Sigmoid colon (tissue), 7 donors: ENCODE results near the gene SLC16A12. TPM values are rescaled to one million over a fixed set of nuclear protein-coding genes. Genes with fewer than 3 reads are reported as not detected.
A peak's percentile ranks its signal among the peaks of the same experiment; 100 is the strongest.

ENCODE experiments used
- DNase-seq: peaks from one replicate; pipeline ENCODE4 v3.0.0-alpha.2; 2019
- H3K27ac ChIP-seq, 4 donors: fragments of 200-600 bp; sonication (generic); one replicate each; pipeline ENCODE4 v1.5.1; 2016 to 2019; ENCODE audit warnings: mild to moderate bottlenecking in 1 of 4
- H3K27me3 ChIP-seq, 3 donors: fragments of 200-600 bp; sonication (generic); one replicate each; pipeline ENCODE4 v1.5.1; 2019; ENCODE audit warnings: mild to moderate bottlenecking in 1 of 3
- H3K36me3 ChIP-seq, 4 donors: fragments of 200-600 bp; sonication (generic); one replicate each; pipeline ENCODE4 v1.5.1; 2016 to 2019
- H3K4me1 ChIP-seq, 4 donors: fragments of 200-600 bp; sonication (generic); one replicate each; pipeline ENCODE4 v1.5.1; 2017 to 2019
- H3K4me3 ChIP-seq, 4 donors: fragments of 200-600 bp; sonication (generic); one replicate each; pipeline ENCODE4 v1.5.1; 2017 to 2019; ENCODE audit warnings: mild to moderate bottlenecking in 2 of 4, moderate library complexity in 1 of 4
- H3K9me3 ChIP-seq, 4 donors: fragments of 200-600 bp in 3 of 4; sonication (generic) in 3 of 4; one replicate each; pipeline versions ENCODE4 v1.5.1 to v1.6.1; 2013 to 2019
- EP300 ChIP-seq, 4 donors: sonication (generic); formaldehyde crosslinking; IDR thresholded peaks; one replicate each; pipeline ENCODE4 v1.6.1; 2017; ENCODE audit warnings: antibody characterized with exemption in 4 of 4
- POLR2A ChIP-seq, 2 donors: fragments of 450-650 bp; IDR thresholded peaks; one replicate each; pipeline ENCODE4 v1.6.1; 2016; ENCODE audit warnings: antibody characterized with exemption in 2 of 2, mild to moderate bottlenecking in 2 of 2, moderate library complexity in 2 of 2
- POLR2AphosphoS5 ChIP-seq, 4 donors: sonication (generic); formaldehyde crosslinking; IDR thresholded peaks; one replicate each; pipeline ENCODE4 v1.6.1; 2017; ENCODE audit warnings: antibody characterized with exemption in 4 of 4
- WGBS, 2 donors: extraction: QIAGEN DNeasy Blood & Tissue Kit; methylation state at CpG; one replicate each; pipeline ENCODE4 v1.1.7; 2013; 5-methylcytosine and 5-hydroxymethylcytosine counted together
- intact Hi-C: fragments of 100-400 bp; cut with DNase I; formaldehyde crosslinking; loops from one replicate; pipeline ENCODE4 v1.15.1; 2023
- polyA plus RNA-seq, 3 donors: library from polyadenylated mRNA; stranded (reverse); fragments of 200-250 nt; gene quantifications; one replicate each; pipeline ENCODE4 v1.2.3, GENCODE V29; 2013
- total RNA-seq, 4 donors: library from RNA; depleted of rRNA; stranded (reverse); fragments of >200 nt; gene quantifications; one replicate each; pipeline ENCODE4 v1.1.0, GENCODE V29; 2016
- TF ChIP-seq, protein P1 (sequence below), 4 experiments: fragments of 450-650 bp in 3 of 4; fragments of 200-600 bp in 1 of 4; IDR thresholded peaks; one replicate each; pipeline ENCODE4 v1.5.1; 2016 to 2019; ENCODE audit warnings: antibody characterized with exemption in 4 of 4, mild to moderate bottlenecking in 3 of 4, moderate library complexity in 2 of 4
- donor health status: healthy with polysubstance abuse.
- donor health status: Bipolar disorder and iron deficiency.
- donor health status: healthy.

Gene SLC16A12
- total RNA-seq (1 to 10 TPM; 1.1 to 3.9 (median 2.2) TPM), polyA plus RNA-seq (under 1 TPM in 2 of 3 donors, not detected in 1; 0.13 to 0.23 TPM)

- 2 to 3% methylated on average over 87 of the region's 87 CpGs for WGBS, 2 donors
- Histone ChIP-seq H3K4me1 (peaks cover 0 to 15% (median 12%) of the 10 kb centered on the region in 4 donors), H3K9me3 (no peaks in the 10 kb centered on the region), H3K27ac (peak within 1 kb of the TSS in 1 of 4 donors; percentile 44), H3K4me3 (peak within 1 kb of the TSS in 3 of 4 donors; percentile 42 to 50 (median 48)), H3K36me3 (no peaks in the 10 kb centered on the region), H3K27me3 (peaks cover 15 to 57% (median 36%) of the 10 kb centered on the region in 3 donors)
- DNase-seq, result no peak
- intact Hi-C loops, result no loop called here
- TF ChIP-seq POLR2A (IDR thresholded peaks at IDR 0.05), result no peak
- peak in 1 of 4 donors; percentile 12 for TF ChIP-seq POLR2AphosphoS5 (IDR thresholded peaks at IDR 0.05)
Observed at GRCh38 chr10:89535171-89536012, at the start of gene SLC16A12. TSS of gene SLC16A12 (minus strand) at chr10:89535594. CDS start at chr10:89462578, 73,016 bp downstream.

DNA sequence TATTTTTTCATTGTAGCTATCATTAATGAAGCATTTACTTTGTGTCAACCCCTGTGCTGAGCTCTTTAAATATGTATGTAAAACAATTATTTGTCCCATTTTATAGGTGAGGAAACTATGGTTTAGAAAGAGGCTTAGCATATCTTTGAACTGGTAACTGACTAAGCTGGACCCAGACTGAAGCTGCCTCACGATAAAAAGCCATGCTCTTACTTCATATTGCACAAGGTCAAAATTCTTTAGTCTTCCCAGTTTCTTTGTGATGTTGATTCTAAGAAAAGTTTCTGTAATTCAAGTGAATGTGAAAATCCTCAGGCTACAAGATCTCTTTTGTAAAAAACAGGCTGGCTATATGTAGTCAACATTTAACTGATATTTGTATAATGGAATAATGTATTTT, 46.6 kb upstream of the SLC16A12 start:
- H3K27me3 ChIP-seq, result no peaks in the 10 kb centered on the region
- no peaks in the 10 kb centered on the region for H3K9me3 ChIP-seq
- no peaks in the 10 kb centered on the region for H3K4me1 ChIP-seq
- intact Hi-C loops, result no loop called here
- H3K36me3 ChIP-seq, result no peaks in the 10 kb centered on the region
- WGBS, 2 donors, result 95 to 97% methylated on average over 1 of the region's 1 CpG
- no peak for DNase-seq
- TF ChIP-seq POLR2A (IDR thresholded peaks at IDR 0.05) (no peak), EP300 (IDR thresholded peaks at IDR 0.05) (no peak), POLR2AphosphoS5 (IDR thresholded peaks at IDR 0.05) (no peak)
- TF ChIP-seq, protein P1, sequence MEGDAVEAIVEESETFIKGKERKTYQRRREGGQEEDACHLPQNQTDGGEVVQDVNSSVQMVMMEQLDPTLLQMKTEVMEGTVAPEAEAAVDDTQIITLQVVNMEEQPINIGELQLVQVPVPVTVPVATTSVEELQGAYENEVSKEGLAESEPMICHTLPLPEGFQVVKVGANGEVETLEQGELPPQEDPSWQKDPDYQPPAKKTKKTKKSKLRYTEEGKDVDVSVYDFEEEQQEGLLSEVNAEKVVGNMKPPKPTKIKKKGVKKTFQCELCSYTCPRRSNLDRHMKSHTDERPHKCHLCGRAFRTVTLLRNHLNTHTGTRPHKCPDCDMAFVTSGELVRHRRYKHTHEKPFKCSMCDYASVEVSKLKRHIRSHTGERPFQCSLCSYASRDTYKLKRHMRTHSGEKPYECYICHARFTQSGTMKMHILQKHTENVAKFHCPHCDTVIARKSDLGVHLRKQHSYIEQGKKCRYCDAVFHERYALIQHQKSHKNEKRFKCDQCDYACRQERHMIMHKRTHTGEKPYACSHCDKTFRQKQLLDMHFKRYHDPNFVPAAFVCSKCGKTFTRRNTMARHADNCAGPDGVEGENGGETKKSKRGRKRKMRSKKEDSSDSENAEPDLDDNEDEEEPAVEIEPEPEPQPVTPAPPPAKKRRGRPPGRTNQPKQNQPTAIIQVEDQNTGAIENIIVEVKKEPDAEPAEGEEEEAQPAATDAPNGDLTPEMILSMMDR (IDR thresholded peaks at IDR 0.05), result no peak
- H3K27ac ChIP-seq, result no peak overlapping the region
- no peak overlapping the region for H3K4me3 ChIP-seq

DNA sequence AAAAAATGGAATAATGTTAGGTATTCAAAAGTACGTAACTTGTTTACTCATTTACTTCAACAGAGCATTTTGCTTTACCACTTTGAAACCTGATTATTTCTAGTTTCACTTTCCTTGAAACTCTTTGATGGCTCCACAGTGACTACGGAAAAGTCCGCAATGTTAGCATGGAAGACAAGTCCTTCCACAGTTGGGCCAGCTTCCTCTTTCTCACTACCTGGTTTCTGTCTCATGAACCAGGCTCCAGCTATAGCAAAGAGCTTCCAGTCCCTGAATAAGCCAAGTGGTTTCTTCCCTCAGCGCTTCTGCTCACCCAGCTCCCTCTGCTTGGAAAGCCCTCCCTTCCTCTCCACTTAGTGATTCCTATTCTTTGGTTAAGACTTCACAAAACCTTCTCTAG, 44.8 kb upstream of the SLC16A12 start:
- Histone ChIP-seq H3K27me3 (no peaks in the 10 kb centered on the region), H3K36me3 (no peaks in the 10 kb centered on the region), H3K9me3 (no peaks in the 10 kb centered on the region), H3K4me1 (no peaks in the 10 kb centered on the region), H3K27ac (no peak overlapping the region), H3K4me3 (no peak overlapping the region)
- TF ChIP-seq EP300 (IDR thresholded peaks at IDR 0.05), result no peak
- no peak for TF ChIP-seq POLR2A (IDR thresholded peaks at IDR 0.05)
- TF ChIP-seq POLR2AphosphoS5 (IDR thresholded peaks at IDR 0.05), result no peak
- TF ChIP-seq, protein P1 (IDR thresholded peaks at IDR 0.05), result no peak
- intact Hi-C loops, result no loop called here
- DNase-seq, result no peak
- 89 to 91% methylated on average over 4 of the region's 4 CpGs for WGBS, 2 donors

- intact Hi-C loops, result no loop called here
- Histone ChIP-seq H3K27ac (no peak overlapping the region), H3K4me1 (no peaks in the 10 kb centered on the region), H3K4me3 (no peak overlapping the region), H3K36me3 (no peaks in the 10 kb centered on the region), H3K9me3 (no peaks in the 10 kb centered on the region), H3K27me3 (no peaks in the 10 kb centered on the region)
- 94% methylated on average over 2 of the region's 2 CpGs for WGBS, 2 donors
- TF ChIP-seq EP300 (IDR thresholded peaks at IDR 0.05) (no peak), POLR2AphosphoS5 (IDR thresholded peaks at IDR 0.05) (no peak), POLR2A (IDR thresholded peaks at IDR 0.05) (no peak)
- TF ChIP-seq, protein P1 (IDR thresholded peaks at IDR 0.05), result no peak
- DNase-seq, result no peak
Observed at GRCh38 chr10:89576696-89577095, 41.3 kb upstream of the SLC16A12 start.

DNA sequence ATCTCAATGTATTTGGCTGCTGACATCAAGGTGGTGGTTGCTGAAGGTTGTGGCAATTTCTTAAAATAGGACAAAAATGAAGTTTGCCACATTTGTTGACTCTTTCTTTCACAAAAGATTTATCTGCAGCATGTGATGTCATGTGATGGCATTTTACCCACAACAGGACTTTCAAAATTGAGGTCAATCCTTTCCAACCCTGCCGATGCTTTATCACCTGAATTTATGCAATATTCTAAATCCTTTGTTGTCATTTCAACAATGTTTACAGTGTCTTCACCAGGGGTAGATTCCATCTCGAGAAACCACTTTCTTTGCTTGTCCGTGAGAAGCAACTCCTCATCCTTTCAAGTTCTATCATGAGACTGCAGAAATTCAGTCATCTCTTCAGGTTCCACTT, 40.6 kb upstream of the SLC16A12 start:
- DNase-seq, result no peak
- intact Hi-C loops, result no loop called here
- WGBS, 2 donors, result 96 to 97% methylated on average over 3 of the region's 3 CpGs
- H3K27ac ChIP-seq, result no peak overlapping the region
- no peak overlapping the region for H3K4me3 ChIP-seq
- no peaks in the 10 kb centered on the region for H3K36me3 ChIP-seq
- H3K4me1 ChIP-seq, result no peaks in the 10 kb centered on the region
- H3K9me3 ChIP-seq, result no peaks in the 10 kb centered on the region
- H3K27me3 ChIP-seq, result no peaks in the 10 kb centered on the region
- TF ChIP-seq, protein P1 (IDR thresholded peaks at IDR 0.05), result no peak
- no peak for TF ChIP-seq POLR2AphosphoS5 (IDR thresholded peaks at IDR 0.05)
- no peak for TF ChIP-seq POLR2A (IDR thresholded peaks at IDR 0.05)
- no peak for TF ChIP-seq EP300 (IDR thresholded peaks at IDR 0.05)
